H1 (cell line): ENCODE data around the gene PCBP4.
A peak's percentile ranks its signal among the peaks of the same experiment; 100 is the strongest.

ENCODE experiments used
- CTCF ChIP-seq, 3 experiments: IDR thresholded peaks; 1 replicate in 2 of 3; 2 replicates in 1 of 3; pipeline versions ENCODE4 v1.5.1 to v1.6.1; 2011; ENCODE audit warnings: low read length in 3 of 3, mild to moderate bottlenecking in 3 of 3, inconsistent platforms in 2 of 3, low read depth in 1 of 3, moderate library complexity in 1 of 3; ENCODE audit not compliant: insufficient read depth in 1 of 3; ENCODE audit errors: control extremely low read depth in 1 of 3
- EZH2 ChIP-seq: fragments of 200-600 bp; sonication (generic); IDR thresholded peaks from 2 replicates; pipeline ENCODE4 v1.7.1; 2012; ENCODE audit warnings: low read depth, mild to moderate bottlenecking, moderate library complexity, low read length, inconsistent platforms; ENCODE audit not compliant: severe bottlenecking
- POLR2A ChIP-seq, 2 experiments: IDR thresholded peaks; 1 replicate in 1 of 2; 2 replicates in 1 of 2; pipeline ENCODE4 v1.6.1; 2011; ENCODE audit warnings: low read depth in 2 of 2, low read length in 2 of 2, mild to moderate bottlenecking in 2 of 2; ENCODE audit errors: control extremely low read depth in 1 of 2
- RNF2 ChIP-seq: fragments of 200-900, 300-1000 bp; sonication (generic); IDR thresholded peaks from 2 replicates; pipeline ENCODE4 v1.7.1; 2016; ENCODE audit warnings: borderline replicate concordance, low read depth, mild to moderate bottlenecking, antibody characterized with exemption, low read length; ENCODE audit not compliant: poor library complexity, severe bottlenecking; ENCODE audit errors: missing control alignments

DNA sequence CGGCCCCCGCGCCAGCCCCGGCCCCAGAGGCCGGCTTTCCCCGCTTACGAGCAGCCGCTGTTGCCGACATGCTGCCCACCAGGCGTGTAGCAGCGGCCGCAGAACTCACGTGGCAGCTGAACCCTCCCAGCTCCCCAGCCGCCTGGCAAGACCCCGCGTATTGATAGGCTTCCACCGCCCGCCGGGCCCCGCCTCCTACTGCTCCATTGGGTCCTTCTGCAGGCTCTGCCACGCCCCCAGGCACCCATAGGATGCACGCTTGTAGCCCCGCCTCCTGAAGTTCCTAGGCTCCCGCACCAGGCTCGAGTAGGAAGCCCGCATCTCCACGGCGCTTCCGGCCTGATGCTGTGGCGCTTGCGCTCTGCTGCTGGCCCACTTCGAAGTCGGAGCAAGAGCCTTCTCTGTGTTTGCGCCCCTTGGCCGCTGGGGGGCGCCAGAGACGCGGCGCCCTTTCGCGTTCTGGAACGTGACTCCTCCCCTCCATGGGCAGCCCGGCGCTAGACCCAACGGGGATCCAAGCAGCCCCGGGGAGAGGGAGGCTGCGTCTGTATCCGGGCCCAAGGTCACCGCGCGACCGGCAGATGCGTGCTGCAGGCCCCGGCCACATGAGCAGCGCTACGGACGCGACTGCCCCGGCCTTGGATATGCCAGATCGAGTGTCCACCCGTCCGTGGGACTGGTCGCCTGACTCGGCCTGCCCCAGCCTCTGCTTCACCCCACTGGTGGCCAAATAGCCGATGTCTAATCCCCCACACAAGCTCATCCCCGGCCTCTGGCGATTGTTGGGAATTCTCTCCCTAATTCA is 25.3 kb downstream of the PCBP4 start, which contains the start of the genes PARP3 and RRP9:
- TF ChIP-seq CTCF (IDR thresholded peaks at IDR 0.05; ENCODE audit: control extremely low read depth in 1 of 3, insufficient read depth in 1 of 3, low read depth in 1 of 3, low read length in 3 of 3) (peak in 2 of 3 experiments; percentile 97; a peak in 3 of 4 replicates), POLR2A (IDR thresholded peaks at IDR 0.05; ENCODE audit: control extremely low read depth in 1 of 2, low read depth in 2 of 2, low read length in 2 of 2) (peak in 1 of 2 experiments; percentile 71; a peak in 1 of 3 replicates), RNF2 (no peak), EZH2 (no peak)
